HG02642 (cell line): ENCODE results near the gene SYT8.

Source experiments
- ATAC-seq: cut with Tn5 transposase; IDR thresholded peaks from one replicate; pipeline ENCODE4 v1.9.1; 2021; ENCODE audit warnings: mild to moderate bottlenecking; ENCODE audit not compliant: unreplicated experiment, poor library complexity

The SYT8 gene

DNA sequence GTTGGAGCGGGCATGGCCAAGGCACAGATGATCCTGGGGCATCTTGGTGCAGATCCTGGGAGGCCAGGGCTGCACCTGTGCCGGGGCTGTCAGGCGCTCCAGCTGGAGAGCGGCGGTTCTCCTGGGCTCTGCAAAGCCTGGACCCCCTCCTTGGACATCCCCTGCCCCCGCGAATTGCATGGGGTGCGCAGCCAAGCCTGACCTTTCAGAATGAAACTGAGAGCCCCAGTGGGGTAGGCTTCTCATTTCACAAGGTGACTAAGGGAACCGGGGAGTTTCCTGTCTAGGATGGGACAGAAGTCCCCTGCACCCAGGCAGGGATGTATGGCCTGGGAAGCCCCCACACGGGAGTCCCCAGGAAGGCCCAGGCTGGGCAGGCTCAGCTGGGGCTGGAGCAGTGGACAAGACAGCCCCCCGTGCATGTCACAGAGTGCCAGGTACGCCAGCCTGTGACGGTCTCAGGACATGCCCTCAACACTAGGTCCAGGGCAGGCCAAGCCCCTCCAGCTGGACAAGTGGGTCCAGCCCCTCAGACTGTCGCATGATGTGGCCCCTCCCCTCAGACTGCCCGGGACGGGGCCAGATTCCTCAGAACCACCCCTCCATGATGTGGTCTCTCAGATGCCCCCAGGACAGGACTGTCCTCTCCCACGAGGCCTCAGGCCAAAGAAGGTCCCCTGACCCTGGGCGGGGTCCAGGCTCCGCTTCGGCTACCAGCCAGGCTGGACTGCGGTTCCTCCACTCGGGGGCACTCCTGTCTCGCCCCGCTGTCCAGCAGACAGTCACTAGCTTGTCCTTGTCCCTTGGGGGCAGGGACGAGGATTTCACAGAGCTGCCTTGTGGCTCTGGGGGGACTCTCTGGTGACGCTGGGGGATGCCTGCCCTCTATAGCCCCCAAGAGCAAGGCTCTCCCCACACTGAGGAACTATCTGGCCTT, 20.4 kb downstream of the SYT8 start:
- peak; percentile 35 for ATAC-seq

DNA sequence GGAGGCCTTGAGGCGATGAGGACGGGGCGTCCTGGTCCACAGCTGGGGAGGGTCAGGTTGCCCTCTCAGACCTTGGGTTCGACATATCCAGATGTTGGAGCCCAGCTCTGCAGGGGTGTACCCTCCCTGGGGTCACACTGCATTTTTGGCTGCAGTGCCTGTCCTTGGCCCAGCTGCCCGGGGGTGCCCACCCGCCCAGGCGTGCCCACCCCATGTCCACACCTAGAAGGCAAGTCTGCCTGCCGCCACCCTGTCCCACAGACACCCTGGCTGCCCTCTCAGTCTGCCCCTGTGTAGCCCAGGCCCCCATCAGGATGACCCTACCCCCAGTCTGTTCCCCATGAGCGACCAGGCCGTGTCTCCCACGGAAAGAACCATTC, 21.1 kb downstream of the SYT8 start:
- no peak for ATAC-seq

GRCh38 chr11:1856306-1857005, 21.7 kb downstream of the SYT8 start:
- no peak for ATAC-seq

DNA sequence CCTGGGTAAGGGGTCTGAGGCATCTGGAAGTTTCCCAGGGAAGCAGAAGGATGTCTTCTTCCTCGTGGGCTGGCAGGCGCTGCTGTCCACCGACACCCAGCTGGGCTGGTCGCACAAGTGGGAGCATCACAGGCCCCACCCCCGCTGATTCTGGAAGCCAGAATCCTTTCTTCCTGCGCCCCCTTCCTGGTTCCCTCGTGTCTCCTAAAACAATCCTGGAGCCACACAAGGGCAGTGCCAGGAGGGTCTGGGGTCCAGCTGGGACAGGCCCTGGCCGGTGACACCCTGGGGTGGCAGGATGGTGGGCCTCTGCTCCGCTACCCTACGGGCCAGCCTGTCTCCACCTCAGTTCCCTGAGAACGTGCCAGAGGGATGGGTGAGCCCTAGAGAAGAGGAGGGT, 22.3 kb downstream of the SYT8 start:
- no peak for ATAC-seq

DNA sequence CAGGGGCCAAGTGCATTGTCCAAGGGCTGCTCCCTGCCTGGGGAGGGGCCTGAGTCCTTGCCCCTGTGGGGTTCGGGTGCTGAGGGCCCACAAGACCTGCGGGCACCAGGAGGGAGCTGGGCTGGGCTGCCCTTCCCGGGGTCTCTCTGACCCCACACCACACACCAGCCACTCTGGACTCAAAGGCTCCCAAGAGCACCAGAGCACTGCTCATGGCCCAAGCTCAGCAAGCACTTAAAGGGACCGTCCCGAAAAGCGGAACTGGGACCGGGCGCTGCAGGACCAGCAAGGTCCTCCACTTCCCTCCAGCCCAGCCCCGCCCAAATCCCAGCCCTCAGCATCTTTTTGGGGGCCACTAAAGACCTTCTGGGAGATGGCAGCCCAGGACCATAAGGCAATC, 23.4 kb downstream of the SYT8 start:
- no peak for ATAC-seq

DNA sequence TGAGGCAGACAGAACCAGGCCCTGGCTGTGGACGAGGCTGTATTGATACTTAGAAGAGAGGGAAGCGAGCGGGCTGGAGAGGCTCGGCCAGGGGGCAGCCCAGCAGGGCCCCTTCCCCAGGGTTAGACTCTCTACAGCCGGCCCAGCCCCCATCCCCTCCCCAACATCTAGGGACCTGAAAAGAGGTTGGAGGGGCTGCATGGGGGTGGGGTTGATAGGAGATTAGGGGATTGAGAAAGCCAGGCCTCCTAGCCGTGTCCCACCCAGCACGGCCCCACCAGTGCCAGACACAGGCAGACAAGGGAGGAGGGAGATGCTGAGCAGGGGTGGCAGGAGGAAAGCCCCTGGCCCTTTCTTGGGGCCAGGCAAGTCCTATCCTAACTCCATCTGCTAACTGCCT, 23.8 kb downstream of the SYT8 start:
- no peak for ATAC-seq

DNA sequence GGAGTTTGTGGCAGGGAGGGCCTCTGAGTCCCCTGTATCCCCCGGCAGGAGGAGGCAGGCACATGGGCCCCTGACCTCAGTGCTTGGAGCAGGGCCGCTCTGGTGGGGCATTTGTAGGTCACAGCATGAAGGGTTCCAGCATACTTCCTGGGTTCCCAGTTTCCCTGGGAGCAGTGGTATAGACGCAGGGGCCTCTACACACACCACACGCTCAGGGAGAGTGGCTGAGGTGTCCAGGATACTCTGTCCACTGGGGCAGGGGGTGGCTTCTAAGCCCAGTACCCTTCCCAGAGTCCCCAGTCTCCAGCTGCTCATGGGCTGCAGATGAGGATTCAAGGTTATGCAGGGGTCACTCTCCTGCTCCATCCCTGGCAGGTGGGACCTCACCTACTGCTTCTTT, 24.2 kb downstream of the SYT8 start:
- no peak for ATAC-seq

GRCh38 chr11:1860108-1860507, 25.3 kb downstream of the SYT8 start:
- no peak for ATAC-seq

DNA sequence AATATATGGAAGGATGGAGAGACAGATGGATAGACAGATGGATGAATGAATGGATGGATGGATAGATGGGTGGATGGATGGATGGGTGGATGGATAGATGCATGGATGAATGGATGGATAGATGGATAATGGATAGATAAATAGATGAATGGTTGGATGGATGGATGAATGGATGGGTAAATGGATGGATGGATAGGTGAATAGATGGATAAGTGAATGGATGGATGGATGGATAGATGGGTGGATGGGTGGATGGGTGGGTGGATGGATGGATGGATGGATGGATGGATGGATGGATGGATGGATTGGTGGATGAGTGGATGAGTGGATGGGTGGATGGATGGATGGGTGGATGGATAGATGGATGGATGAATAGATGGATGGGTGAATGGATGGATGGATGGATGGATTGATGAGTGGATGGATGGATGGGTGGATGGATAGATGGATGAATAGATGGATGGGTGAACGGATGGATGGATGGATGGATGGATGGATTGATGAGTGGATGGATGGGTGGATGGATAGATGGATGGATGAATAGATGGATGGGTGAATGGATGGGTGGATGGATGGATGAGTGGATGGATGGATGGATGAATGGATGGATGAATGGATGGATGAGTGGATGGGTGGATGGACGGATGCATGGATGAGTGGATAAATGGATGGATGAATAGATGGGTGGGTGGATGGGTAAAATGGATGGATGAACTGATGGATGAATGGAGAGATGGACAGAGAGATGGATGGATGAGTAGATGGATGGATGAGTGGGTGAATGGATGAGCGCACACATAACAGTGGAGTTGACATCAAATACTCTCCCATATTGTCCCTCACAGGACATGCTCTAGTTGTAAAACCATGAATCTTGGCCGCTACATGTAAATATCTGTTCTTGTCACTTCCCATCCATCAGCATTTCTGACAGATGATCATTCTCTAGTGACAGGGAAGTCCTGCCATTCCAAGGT, 26.9 kb downstream of the SYT8 start:
- ATAC-seq = no peak

- ATAC-seq = no peak
These were observed 28.0 kb downstream of the SYT8 start for GRCh38 chr11:1862588-1863351.

DNA sequence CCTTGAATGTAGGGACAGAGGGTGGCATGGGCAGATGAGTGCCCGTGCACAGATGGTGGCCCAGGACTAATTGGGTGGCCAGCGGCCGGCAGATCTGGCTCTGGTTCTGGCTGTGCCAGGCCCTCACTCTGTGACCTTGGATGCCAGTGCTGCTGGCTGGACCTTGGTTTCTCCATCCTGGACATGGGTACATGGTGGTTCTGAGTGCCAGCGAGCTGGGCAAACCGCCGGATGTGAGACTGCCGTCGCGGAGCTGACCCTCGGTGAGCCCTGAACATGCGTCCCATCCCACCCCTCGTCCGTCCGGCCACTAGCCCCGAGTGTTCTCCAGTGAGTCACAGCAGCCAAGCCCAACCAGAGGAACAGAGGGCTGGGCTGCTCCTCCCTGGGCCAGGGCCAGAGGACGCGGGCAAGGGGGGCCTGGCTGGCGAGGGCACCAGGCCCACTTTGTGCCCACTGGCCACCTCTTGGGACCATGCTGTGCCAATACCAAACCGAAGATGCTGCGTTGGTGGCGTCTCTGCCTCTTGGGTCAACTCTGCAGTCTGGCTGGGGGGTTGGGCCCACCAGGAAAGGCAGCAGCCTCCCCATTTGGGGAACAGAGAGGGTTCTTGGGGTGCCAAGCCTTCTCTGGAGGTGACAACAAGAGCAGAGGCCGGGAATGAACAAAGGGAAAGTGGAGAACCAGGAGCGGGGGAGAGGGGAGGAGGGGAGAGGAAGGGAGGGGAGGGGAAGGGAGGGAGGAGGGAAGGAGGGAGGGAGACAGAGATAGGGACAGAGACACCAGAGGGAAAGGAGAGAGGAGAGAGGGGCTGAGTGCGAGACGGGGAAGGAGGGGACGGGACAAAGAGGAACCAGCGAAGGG, 28.8 kb downstream of the SYT8 start:
- no peak for ATAC-seq

- no peak for ATAC-seq
These were observed 29.4 kb downstream of the SYT8 start for GRCh38 chr11:1864231-1864630.

DNA sequence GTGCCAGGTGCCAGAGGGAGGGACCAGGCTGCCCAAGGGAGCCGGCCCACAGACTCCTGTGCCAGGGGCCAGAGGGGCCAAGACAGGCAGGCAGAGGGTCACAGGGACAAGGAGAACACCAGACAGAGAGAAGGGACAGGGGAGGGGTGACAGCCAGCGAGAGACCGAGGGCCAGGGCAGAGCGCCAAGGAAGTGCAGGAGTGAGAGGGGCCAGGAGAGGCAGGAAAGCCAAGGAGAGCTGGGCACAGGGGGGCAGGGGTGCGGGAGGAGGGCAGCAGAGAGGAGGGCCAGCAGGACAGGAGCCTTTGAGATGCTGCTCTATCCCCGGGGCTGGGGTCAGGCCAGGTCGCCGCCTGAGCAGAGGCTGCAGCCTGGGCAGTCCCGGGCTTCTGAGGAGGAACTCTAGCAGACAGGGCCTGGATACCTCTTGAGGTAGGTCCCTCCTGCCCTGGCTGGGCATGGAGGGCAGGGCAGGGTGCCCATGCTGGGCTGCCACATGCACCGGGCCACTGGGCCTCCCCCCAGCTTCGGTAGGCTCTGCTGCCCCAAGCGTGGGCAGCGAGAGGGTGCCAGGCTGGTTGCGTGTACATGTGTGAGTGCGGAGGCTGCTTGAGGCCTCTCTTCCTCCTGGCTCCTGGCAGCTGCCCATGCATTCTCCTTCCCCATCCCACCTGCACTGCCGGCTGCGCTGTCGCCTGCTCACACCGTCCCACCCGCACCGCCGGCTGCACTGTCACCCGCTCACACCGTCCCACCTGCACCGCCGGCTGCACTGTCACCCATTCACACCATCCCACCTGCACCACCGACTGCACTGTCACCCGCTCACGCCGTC, 30.3 kb downstream of the SYT8 start:
- no peak for ATAC-seq

- ATAC-seq = no peak
These were observed 31.4 kb downstream of the SYT8 start for GRCh38 chr11:1866226-1866625.

DNA sequence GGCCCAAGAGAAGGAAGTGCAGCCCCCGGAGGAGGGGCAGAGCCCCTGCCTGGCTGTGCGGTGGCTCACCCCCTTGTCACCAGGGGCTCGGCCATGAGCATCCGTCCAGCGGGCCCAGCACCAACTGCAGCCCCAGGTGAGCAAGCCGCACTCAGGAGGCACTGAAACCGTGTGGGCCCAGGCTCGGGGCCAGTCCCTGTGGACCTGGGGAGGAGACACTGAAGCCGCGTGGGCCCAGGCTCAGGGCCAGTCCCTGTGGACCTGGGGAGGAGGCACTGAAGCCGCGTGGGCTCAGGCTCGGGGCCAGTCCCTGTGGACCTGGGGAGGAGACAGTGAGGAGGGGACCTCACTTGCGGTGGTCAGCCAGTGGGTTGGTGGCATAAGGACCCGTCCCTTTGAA, 32.0 kb downstream of the SYT8 start:
- no peak for ATAC-seq

GRCh38 chr11:1867381-1867780, 32.6 kb downstream of the SYT8 start:
- no peak for ATAC-seq

GRCh38 chr11:1868056-1868635, 33.4 kb downstream of the SYT8 start:
- ATAC-seq = no peak
